GM19438 (cell line): Measurements from ENCODE around the gene ENTPD8.

ENCODE experiments used
- ATAC-seq: cut with Tn5 transposase; IDR thresholded peaks from one replicate; pipeline ENCODE4 v1.9.1; 2021; ENCODE audit warnings: low read depth; ENCODE audit not compliant: unreplicated experiment

The ENTPD8 gene

GRCh38 chr9:137449081-137449844, 8.1 kb upstream of the ENTPD8 start:
- ATAC-seq: no peak

GRCh38 chr9:137448602-137448962, 7.4 kb upstream of the ENTPD8 start:
- ATAC-seq: no peak

GRCh38 chr9:137447722-137448601, 6.8 kb upstream of the ENTPD8 start:
- ATAC-seq: no peak

DNA sequence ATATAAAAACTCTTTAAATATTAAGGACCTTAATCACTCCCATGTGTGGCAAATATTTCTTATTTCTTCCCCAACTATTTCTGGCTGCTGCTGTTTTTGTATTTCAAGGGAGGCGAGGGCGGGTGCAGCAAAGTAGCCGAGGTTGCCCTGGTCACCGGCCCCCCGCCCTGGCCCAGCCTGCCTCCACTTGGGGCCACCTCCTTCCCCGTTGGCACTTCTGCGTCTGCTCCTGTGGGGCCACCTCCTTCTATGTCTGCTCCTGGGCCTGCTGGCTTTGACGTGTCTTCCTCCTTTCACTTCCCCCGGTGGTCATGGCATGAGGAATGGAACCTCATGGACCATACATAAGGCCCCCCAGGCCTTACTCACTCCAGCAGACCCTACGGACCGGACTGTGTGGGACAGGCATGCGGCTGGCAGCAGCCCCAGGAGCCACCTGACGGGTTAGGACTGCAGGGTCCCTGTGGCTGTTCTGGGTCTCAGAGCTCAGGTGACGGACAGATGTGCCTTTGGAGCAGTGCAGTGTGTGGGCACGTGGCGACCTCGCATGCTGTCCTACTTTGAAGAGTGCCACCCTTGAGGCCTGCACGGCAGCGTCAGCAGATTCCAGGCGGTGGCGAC, 5.8 kb upstream of the ENTPD8 start:
- no peak for ATAC-seq

GRCh38 chr9:137445930-137446431, 4.8 kb upstream of the ENTPD8 start:
- ATAC-seq: no peak

DNA sequence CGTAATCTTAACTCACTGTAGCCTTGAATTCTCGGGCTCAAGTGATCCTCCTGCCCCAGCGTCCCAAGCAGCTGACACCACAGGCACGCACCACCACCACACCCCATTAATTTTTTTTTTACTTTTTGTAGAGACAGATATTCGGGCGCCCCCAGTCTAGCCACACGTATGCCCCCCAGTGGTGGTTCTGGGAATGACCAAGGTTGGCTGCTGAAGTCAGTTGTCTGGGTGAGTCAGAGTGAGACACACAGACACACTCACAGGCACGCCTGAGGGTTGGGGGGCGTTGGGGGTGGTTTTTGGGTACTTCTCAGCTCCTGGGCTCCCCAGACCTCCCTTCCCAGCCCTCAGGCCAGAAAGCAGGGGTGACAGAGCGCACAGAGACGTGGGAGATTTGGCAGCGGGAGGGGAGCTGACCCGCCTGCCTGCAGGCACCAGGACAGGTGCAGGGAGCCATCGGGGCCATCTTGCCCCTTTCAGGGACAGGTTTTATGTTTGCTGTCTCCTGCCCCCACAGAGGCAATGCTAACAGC, 4.2 kb upstream of the ENTPD8 start:
- no peak for ATAC-seq

DNA sequence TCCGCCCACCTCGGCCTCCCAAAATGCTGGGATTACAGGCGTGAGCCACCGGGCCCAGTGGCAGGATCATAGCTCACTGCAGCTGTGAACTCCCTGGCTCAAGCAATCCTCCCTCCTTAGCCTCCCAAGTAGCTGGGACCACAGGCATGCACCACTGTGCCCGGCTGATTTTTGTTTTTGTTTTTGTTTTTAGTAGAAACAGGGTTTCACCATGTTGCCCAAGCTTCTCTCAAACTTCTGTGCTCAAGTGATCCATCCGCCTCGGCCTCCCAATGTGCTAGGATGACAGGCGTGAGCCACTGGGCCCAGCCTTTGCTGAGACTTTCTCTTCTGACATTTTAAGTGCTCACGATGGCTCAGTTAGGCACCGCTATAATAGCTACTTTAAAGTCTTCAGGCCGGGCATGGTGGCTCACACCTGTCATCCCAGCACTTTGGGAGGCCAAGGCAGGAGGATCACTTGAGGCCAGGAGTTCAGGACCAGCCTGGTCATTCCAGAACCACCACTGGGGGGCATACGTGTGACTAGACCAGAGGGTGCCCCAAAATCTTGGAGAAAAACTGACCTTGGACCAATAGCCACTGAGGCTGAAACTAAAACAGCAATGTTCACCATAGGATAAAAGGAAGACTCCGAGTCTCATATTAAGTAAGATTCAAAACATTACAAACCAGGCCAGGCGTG, 3.1 kb upstream of the ENTPD8 start:
- ATAC-seq: no peak

DNA sequence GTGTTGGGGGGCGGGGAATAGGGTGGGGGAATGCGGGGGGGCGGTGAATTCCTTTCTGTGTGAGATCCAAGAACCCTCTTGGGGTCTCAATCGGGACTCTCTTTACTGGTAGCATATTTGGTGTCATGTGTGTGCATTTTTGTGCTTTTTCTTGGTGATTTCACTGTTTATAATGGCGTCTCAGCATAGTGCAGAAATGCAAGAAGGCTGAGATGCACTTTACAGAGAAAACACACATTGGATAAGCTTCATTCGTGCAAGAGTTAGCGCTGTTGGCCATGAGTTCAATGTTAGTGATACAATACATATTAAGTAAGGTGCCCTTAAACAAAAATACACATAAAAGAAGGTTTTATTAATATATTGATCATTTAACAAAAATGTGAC, 771 bp upstream of the ENTPD8 start:
- no peak for ATAC-seq

DNA sequence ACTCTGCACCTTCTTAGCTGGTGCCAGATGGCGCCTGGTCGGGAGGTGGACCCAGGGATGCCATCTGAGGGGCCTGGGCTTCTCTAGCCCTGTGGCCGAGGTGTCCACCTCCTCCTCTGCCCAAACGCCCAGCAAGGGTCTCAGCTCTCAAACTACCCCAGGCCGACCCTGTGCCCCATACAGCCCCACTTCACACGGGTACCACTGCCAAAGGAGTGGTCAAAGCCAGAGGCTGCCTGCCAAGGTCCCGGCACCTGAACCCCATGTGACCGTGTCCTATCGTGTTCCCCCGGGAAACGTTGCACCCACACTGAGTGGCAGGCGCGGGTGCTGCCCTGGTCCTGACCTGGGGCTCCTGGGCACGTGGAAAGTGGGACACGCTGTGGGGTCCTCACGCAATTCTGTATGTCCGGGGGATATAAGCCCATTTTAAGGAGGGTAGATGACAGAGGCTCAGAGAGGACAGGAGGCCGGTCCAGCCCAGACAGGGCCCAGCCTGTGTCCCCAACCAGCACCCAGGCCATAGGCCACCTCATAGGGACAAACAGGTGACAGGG, 1.9 kb downstream of the ENTPD8 start:
- ATAC-seq: no peak

GRCh38 chr9:137438591-137439157, 2.5 kb downstream of the ENTPD8 start:
- no peak for ATAC-seq

DNA sequence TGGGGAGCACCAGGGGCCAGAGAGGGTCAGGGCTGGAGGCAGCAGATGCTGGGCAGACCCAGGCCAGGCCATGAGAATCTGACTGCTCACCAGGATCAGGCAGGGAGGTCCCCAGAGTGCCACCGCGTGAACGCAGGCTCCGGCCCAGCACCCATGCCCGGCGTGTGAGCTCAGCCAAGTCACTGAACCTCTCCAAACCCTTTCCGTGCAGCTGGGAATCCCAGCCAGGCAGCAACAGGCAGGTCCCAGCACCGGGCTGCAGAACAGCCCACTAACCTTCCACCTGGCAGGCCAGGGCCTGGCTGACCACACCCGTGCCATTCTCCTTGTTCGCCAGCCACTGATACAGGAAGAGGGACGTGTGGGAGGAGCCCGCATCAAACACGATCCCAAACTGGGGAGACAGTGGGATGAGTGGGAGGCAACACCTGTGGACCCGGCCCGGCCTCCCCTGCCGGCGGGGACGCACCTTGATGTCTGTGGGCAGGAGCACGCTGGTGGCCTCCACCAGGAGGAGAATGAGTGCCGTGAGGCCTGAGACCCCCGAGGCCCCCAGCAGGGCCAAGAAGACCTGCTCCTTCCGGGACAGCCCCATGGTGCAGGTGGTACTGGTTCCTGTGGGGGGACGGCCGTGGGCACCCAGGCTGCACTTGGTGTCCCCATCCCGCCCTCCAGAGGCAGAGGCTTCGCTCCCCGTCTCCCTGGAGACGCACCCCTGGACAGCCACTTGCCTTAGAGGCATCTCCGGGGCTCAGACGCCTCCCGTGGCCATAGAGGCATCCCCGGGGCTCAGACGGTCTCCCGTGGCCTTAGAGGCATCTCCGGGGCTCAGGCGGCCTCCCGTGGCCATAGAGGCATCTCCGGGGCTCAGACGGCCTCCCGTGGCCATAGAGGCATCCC, 3.2 kb downstream of the ENTPD8 start:
- ATAC-seq: no peak

GRCh38 chr9:137436761-137437600, 4.2 kb downstream of the ENTPD8 start:
- ATAC-seq: no peak

DNA sequence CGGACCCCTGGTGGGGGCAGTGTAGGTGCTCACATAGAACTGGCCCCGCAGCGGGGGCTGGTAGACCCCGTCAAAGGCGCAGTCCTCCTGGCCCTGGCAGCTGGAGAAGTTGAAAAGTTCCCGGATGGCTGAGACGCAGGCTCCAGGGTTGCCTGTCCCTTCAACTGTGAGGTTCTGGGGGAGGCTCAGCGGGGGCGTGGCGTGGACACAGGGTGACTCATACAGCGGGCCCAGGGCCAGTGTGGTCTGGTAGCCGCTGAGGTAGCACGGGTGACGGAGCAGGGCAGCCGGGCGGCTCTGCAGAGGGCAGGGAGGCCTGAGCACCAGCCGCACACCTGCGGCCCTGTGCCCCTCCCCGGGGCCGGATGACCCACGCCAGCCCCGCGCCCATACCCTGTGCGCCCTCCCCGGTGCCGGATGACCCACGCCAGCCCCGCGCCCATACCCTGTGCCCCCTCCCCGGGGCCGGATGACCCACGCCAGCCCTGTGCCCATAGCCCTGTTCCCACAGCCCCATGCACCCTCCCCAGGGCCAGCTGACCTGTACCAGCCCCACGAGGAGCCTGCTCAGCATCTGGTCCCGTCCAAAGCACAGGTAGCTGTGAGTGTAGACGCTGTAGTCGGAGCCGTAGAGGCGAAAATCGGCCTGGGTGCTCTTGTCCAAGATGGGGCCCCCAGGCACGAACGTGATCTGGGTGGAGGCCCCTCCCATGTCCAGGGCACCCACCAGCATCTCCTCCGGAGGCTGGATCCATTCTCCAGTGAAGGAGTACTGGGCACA, 5.0 kb downstream of the ENTPD8 start:
- ATAC-seq: no peak

- ATAC-seq: no peak
Observed at GRCh38 chr9:137435381-137435891, 5.7 kb downstream of the ENTPD8 start.

GRCh38 chr9:137434498-137435380, 6.4 kb downstream of the ENTPD8 start:
- no peak for ATAC-seq

DNA sequence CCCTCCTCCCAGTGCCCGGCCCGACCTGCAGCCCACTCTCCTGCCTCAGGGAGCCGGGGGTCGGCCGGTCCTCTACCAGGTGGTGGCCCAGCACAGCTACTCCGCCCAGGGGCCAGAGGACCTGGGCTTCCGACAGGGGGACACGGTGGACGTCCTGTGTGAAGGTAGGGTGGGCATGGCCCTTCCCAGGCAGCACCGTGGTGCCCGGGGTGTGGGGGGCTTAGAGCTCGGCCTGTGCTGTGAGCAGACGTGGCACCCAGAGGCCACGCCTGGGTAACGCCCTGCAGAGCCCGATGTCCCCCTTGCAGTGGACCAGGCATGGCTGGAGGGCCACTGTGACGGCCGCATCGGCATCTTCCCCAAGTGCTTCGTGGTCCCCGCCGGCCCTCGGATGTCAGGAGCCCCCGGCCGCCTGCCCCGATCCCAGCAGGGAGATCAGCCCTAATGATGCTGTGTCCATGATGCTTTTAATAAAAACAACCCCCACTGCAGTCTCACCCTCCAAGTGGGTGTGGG, 7.2 kb downstream of the ENTPD8 start:
- ATAC-seq: no peak
